B cell (primary cell): Measurements from ENCODE around the gene ERBB4. TPM values are rescaled to one million over a fixed set of nuclear protein-coding genes. Genes with fewer than 3 reads are reported as not detected.

Experiments used
- ATAC-seq: fragments of 200-7000 bp; cut with Tn5 transposase; one replicate; pipeline ENCODE4 v1.10.0; 2021; ENCODE audit warnings: low read depth, mild to moderate bottlenecking, moderate number of reproducible peaks, moderate library complexity
- CTCF ChIA-PET: fragments of 350-600 bp; sonication (Branson Sonifier 250); formaldehyde crosslinking; loops from one replicate; lab custom pipeline; 2021; ENCODE audit warnings: antibody characterized with exemption, inconsistent platforms; lab: Charles Lee
- POLR2A ChIA-PET: fragments of 350-600 bp; sonication (Branson Sonifier 250); formaldehyde crosslinking; loops from one replicate; lab custom pipeline; 2021; ENCODE audit warnings: antibody characterized with exemption; lab: Charles Lee
- DNase-seq: peaks from one replicate; pipeline ENCODE4 v3.0.0; 2013
- H2AFZ ChIP-seq: 2 replicates; pipeline ENCODE4 v1.6.1; 2012; ENCODE audit warnings: mild to moderate bottlenecking, low read depth, low read length; ENCODE audit not compliant: insufficient read depth, poor library complexity, severe bottlenecking
- H3K27ac ChIP-seq, 2 donors: 1 replicate in 1 of 2; 2 replicates in 1 of 2; pipeline ENCODE4 v1.5.1; 2012 to 2013; ENCODE audit warnings: low read length in 2 of 2, mild to moderate bottlenecking in 2 of 2, moderate library complexity in 1 of 2
- H3K27me3 ChIP-seq, 4 experiments: fragments of 200-600 bp in 1 of 4; sonication (generic) in 1 of 4; replicated peaks in 1 of 4; 1 replicate in 2 of 4; 2 replicates in 2 of 4; pipeline versions ENCODE4 v1.6.1 to v1.7.0; 2013 to 2016; ENCODE audit warnings: low read length in 3 of 4, mild to moderate bottlenecking in 2 of 4, mixed read lengths in 1 of 4, moderate library complexity in 1 of 4; ENCODE audit not compliant: insufficient read depth in 4 of 4, control insufficient read depth in 3 of 4; ENCODE audit errors: control extremely low read depth in 1 of 4
- H3K36me3 ChIP-seq, 2 experiments: replicated peaks in 1 of 2; 1 replicate in 1 of 2; 2 replicates in 1 of 2; pipeline versions ENCODE4 v1.6.1 to v1.7.1; 2013; ENCODE audit warnings: low read length in 1 of 2; ENCODE audit not compliant: insufficient read depth in 2 of 2, control insufficient read depth in 1 of 2; ENCODE audit errors: control extremely low read depth in 1 of 2, extremely low read depth in 1 of 2
- H3K4me1 ChIP-seq, 2 donors: fragments of 200-600 bp in 1 of 2; sonication (generic) in 1 of 2; 1 replicate in 1 of 2; 2 replicates in 1 of 2; pipeline versions ENCODE4 v1.5.1 to v1.6.1; 2013 to 2017; ENCODE audit warnings: low read length in 2 of 2; ENCODE audit not compliant: control insufficient read depth in 2 of 2, insufficient read depth in 2 of 2
- H3K4me2 ChIP-seq: replicated peaks from 2 replicates; pipeline ENCODE3; 2012; ENCODE audit warnings: mild to moderate bottlenecking, low read depth, low read length; ENCODE audit not compliant: poor library complexity, severe bottlenecking
- H3K4me3 ChIP-seq, 5 experiments: fragments of 200-600 bp in 1 of 5; sonication (generic) in 1 of 5; 1 replicate in 3 of 5; 2 replicates in 2 of 5; pipeline versions ENCODE4 v1.5.1 to v1.7.0; 2011 to 2016; ENCODE audit warnings: low read length in 4 of 5, mild to moderate bottlenecking in 4 of 5, low read depth in 2 of 5, control low read depth in 1 of 5, moderate library complexity in 1 of 5; ENCODE audit not compliant: insufficient read depth in 1 of 5; ENCODE audit errors: control extremely low read depth in 1 of 5, extremely low read depth in 1 of 5
- H3K79me2 ChIP-seq: fragments of 200-600 bp; sonication (generic); one replicate; pipeline ENCODE4 v1.6.0; 2016; ENCODE audit warnings: low read length; ENCODE audit not compliant: control insufficient read depth, insufficient read depth
- H3K9ac ChIP-seq: fragments of 200-600 bp; sonication (generic); 2 replicates; pipeline ENCODE4 v1.6.1; 2017; ENCODE audit warnings: mild to moderate bottlenecking, low read length, moderate library complexity
- H3K9me3 ChIP-seq, 3 donors: one replicate each; pipeline versions ENCODE4 v1.6.1 to v1.7.1; 2013; ENCODE audit warnings: low read length in 2 of 3; ENCODE audit not compliant: control insufficient read depth in 2 of 3, insufficient read depth in 1 of 3; ENCODE audit errors: control extremely low read depth in 1 of 3
- H4K20me1 ChIP-seq: 2 replicates; pipeline ENCODE4 v1.6.0; 2012; ENCODE audit warnings: mild to moderate bottlenecking, low read length; ENCODE audit not compliant: insufficient read depth, control insufficient read depth, poor library complexity, severe bottlenecking
- H3K27ac Mint-ChIP-seq: one replicate; pipeline ENCODE4 v1.8.0; 2021; ENCODE audit warnings: mixed read lengths
- H3K27me3 Mint-ChIP-seq: one replicate; pipeline ENCODE4 v1.8.0; 2021; ENCODE audit warnings: mixed read lengths
- H3K4me1 Mint-ChIP-seq: one replicate; pipeline ENCODE4 v1.8.0; 2021; ENCODE audit warnings: mixed read lengths
- H3K4me3 Mint-ChIP-seq: one replicate; pipeline ENCODE4 v1.8.0; 2021; ENCODE audit warnings: mixed read lengths
- H3K9me3 Mint-ChIP-seq: one replicate; pipeline ENCODE4 v1.8.0; 2022; ENCODE audit warnings: mixed read lengths; ENCODE audit not compliant: insufficient read depth
- CTCF ChIP-seq: fragments of 200-600 bp; IDR thresholded peaks from one replicate; pipeline ENCODE4 v1.8.0; 2022; ENCODE audit warnings: antibody characterized with exemption, mild to moderate bottlenecking
- EZH2 ChIP-seq: IDR thresholded peaks from 2 replicates; pipeline ENCODE4 v1.6.1; 2012; ENCODE audit warnings: borderline replicate concordance, low read depth, mild to moderate bottlenecking, moderate library complexity, low read length; ENCODE audit not compliant: insufficient read depth, poor library complexity, severe bottlenecking
- WGBS: methylation state at CpG from one replicate; pipeline ENCODE4 v1.1.5; 2013; ENCODE audit warnings: missing lambda C conversion rate; ENCODE audit not compliant: insufficient coverage; 5-methylcytosine and 5-hydroxymethylcytosine counted together
- intact Hi-C: fragments of 100-400 bp; cut with micrococcal nuclease; formaldehyde crosslinking; loops from one replicate; pipeline ENCODE4 v1.10.0; 2022
- polyA plus RNA-seq: library from polyadenylated mRNA; depleted of rRNA; stranded (reverse); fragments of >200 nt; gene quantifications from 2 replicates; pipeline ENCODE4 v1.2.3, GENCODE V29; 2012
- total RNA-seq, 2 donors: library from RNA; stranded (reverse); fragments of 120-200 nt in 1 of 2; gene quantifications; 1 replicate in 1 of 2; 2 replicates in 1 of 2; pipeline versions ENCODE4 v1.2.3 to v1.2.4, GENCODE V29; 2013 to 2022

ERBB4 gene
- total and polyA plus RNA-seq, 2 donors (not counting 1 experiment from before 2014, with no cell fraction given), result not detected

DNA sequence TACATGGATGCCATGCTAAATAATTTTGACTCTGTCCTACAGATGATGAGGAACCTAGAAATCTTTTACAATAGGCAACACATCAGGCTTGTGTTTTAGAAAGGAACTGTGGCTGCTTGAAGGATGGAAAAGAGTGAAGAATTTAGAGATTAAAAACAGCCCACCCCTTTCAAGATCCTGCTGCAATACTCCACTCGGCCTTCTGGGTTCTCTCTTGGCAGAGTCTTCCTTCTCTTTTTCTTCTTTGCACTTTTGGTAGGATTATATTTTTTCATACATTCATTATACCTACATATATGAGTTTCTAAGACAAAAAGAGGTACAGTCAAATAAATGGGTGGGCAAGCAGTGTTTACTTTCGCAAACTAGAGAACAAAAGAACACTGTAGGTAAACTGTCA lies 474.3 kb downstream of the ERBB4 start:
- H3K4me3 Mint-ChIP-seq, result no peak overlapping the region
- H3K27ac Mint-ChIP-seq, result no peak overlapping the region
- no peaks in the 10 kb centered on the region for H3K27me3 ChIP-seq
- WGBS, result no CpG with 5 or more reads among the region's 2 CpGs
- H3K36me3 ChIP-seq, result no peaks in the 10 kb centered on the region
- no peaks in the 10 kb centered on the region for H3K27me3 Mint-ChIP-seq
- no peak overlapping the region for H3K4me2 ChIP-seq
- H3K4me3 ChIP-seq, result no peak overlapping the region
- no peaks in the 10 kb centered on the region for H4K20me1 ChIP-seq
- CTCF ChIA-PET, result no interaction called here
- intact Hi-C loops, result no loop called here
- DNase-seq (no peak), ATAC-seq (no peak)
- H3K9me3 ChIP-seq, result no peaks in the 10 kb centered on the region
- no peaks in the 10 kb centered on the region for H3K9me3 Mint-ChIP-seq
- H3K79me2 ChIP-seq, result no peaks in the 10 kb centered on the region
- H3K9ac ChIP-seq, result no peak overlapping the region
- no peaks in the 10 kb centered on the region for H3K4me1 ChIP-seq
- H3K27ac ChIP-seq, result no peak overlapping the region
- POLR2A ChIA-PET, result no interaction called here
- no peak for TF ChIP-seq CTCF
- no peaks in the 10 kb centered on the region for H3K4me1 Mint-ChIP-seq
- H2AFZ ChIP-seq, result no peak overlapping the region

- Mint-ChIP-seq H3K4me3 (no peak overlapping the region), H3K9me3 (peaks cover 14% of the 10 kb centered on the region), H3K27ac (no peak overlapping the region), H3K4me1 (no peaks in the 10 kb centered on the region), H3K27me3 (no peaks in the 10 kb centered on the region)
- 57% methylated on average over 3 of the region's 4 CpGs for WGBS
- no peaks in the 10 kb centered on the region for H4K20me1 ChIP-seq
- no peak overlapping the region for H3K4me3 ChIP-seq
- H3K27ac ChIP-seq, result no peak overlapping the region
- peaks cover 0 to 9% (median 3%) of the 10 kb centered on the region in 3 donors for H3K9me3 ChIP-seq
- H3K9ac ChIP-seq, result no peak overlapping the region
- ATAC-seq, result no peak
- CTCF ChIA-PET, result no interaction called here
- no peaks in the 10 kb centered on the region for H3K36me3 ChIP-seq
- intact Hi-C loops, result no loop called here
- TF ChIP-seq CTCF (no peak), EZH2 (no peak)
- no peaks in the 10 kb centered on the region for H3K4me1 ChIP-seq
- no peak overlapping the region for H2AFZ ChIP-seq
- no peak for DNase-seq
- no peaks in the 10 kb centered on the region for H3K79me2 ChIP-seq
- no peaks in the 10 kb centered on the region for H3K27me3 ChIP-seq
- POLR2A ChIA-PET, result no interaction called here
- H3K4me2 ChIP-seq, result no peak overlapping the region
Observed at GRCh38 chr2:212052412-212053159, 486.0 kb downstream of the ERBB4 start.
